ENCODE measurements around the gene GFI1.
"Not testable (repeated sequence)": the region's sequence is repeated elsewhere in the genome, so short reads cannot be mapped to it uniquely, and the experiment has no call there.

GFI1 gene

DNA sequence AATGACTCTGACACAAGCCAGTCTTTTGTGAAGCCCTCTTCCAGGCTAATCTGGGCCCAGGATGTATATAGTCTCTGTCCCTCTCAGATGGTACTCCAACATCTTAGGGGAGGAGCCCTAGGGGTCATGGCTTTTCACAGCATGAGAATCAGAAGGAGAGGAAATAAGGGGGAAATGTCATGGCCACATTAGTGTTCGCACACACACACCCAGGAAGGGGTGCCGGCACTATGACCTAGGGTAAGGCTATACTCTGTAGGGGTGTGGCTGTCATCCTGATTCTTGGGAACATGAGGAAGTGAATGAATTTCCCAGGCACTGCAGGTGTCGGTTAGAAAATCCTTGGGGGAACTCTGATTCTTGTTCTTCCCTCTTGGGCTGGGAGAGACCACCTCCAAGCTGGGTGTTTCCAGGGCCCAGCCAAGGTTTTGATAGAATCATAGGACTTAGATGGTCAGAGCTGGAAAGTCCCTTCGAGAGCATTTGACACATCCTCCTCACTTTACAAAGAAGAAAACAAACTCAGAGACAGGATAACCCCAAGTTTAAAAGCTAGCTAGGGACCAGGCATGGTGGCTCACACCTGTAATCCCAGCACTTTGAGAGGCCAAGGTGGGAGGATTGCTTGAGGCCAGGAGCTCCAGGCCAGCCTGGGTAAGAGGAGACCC lies 22.0 kb downstream of the GFI1 start:
- no peak for DNase-seq

DNA sequence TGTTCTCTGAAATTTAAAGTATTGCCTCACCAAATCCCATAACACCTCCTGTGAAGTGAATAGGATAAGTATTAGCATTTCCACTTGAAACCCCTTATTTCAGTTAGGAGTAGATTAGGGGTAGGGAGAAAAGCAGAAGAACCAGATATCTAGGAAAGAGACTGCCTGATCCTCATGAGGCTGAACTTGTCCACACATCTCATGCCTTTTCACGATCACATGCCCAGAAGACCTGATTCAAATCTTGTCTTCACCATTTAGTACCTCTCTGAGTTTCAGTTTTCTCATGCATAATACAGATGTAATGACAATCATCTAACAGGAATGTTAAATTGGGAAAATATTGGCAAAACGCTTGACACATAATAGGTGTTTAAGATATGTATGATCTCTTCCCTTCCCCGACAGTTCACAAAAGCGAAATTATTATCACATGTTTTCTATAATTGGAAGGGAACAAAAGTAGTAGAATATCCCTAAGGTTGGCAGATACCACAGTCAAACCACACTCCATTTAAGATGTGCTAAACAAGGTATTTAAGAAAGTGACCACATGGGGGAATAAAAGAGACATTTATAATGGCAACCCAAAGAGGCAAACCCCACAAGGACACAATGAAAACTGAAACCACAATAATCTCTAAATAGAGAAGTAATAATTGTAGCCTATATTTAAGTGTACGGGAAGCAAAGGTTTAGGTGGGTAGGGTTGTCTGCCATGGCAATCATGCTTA lies 25.2 kb downstream of the GFI1 start:
- no peak for DNase-seq

DNA sequence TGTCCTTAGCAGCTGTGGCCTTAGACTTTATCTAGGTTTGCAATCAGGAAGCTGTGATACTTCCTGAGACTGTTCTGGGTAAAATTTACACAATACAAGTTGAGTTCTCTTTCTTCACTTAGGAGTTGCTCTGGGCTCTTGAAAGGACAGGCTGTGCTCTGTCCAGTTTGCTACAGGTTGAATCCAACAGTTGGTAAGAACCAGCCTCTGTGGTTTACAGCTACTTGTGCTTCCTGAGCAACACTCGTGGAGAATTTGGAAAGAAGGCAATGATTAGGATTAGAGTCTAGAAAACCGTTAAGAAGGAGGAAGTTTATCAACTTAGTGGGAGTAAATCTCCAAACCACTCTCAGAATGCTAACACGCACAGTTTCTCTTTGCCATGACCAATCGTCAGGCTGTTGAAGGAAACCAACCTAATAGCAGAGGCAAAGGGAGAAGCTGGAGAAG lies 26.8 kb downstream of the GFI1 start:
- DNase-seq: no peak

DNA sequence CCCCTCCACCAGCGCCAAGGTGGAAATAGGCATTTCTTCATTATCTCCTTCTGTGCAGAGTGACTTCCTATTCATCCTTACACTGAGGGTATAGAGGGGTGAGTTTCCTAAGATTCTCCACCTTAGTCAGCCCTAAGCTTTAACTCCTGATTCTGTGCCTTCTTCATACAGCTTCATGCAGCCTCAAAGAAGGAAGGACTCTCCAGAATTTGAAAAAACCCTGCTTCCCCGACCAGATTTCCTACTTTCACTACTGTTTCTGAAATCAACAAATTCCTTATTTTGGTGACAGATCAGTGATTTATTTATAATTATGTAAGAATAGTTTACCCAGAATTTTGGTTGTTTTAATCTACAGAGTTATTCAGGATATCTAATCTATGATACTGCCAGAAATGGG lies 28.6 kb downstream of the GFI1 start:
- no peak for DNase-seq

DNA sequence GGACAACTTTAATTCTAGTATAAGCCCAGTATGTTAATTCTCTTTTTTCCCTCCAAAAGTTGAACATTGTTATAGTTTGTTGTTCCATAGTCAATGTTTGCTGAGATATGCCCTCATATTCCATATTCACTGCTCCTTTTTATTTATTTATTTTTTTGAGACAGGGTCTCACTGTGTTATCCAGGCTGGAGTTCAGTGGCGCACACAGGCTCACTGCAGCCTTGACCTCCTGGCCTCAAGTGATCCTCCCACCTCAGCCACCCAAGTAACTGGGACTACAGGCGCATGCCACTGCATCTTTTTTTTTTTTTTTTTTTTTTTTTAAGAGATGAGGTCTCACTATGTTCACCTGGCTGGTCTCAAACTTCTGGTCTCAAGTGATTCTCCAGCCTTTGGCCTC lies 38.7 kb downstream of the GFI1 start:
- DNase-seq: no peak

DNA sequence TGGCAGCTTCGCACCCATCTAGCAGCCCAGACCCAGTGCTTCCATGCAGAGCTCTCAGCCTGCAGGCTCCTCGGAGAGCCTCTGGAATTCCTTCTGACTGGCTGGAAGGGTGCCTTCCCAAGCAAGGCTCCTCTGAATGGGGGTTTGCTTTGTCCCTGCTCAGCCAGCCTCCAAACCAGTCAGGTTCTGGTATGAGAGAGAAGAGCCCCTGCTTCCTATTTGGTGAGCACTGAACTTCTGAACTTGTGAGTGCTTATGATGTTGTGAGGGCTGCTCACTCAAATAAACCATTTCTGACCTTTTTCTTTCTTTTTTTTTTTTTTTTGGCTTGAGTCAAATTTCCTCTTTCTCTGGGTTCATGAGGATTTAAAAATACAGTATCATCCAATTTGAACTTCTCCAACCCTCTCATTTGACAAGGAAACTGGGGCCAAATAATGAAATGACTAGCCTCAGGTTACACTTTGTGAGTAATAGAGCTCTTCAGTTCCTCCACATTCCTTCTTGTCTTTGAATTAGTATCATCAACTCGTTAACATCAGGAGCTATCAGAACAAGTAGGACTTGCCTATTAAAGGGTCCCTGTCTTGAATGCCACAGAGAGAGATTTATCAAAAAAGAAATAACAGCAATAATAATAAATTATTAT lies 39.6 kb downstream of the GFI1 start:
- DNase-seq: no peak

DNA sequence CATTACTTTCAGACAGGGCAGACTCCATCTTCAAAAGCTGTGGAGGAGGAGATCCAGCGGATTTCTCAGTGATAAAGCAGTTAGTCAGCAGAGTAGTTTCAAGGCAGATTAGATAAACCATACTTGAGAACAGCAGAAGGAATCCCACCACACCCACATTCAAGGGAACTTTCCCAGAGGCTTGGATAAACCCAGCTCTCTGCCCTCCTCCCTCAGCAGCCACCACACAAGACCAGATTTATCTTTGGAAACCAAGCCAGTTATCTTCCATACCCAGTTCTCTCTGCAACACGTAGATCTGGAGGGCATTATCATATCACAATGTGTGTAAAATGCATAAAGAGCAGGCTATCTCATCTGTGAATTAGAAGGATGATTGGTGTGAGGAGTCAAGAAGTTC lies 40.2 kb downstream of the GFI1 start:
- DNase-seq: no peak

DNA sequence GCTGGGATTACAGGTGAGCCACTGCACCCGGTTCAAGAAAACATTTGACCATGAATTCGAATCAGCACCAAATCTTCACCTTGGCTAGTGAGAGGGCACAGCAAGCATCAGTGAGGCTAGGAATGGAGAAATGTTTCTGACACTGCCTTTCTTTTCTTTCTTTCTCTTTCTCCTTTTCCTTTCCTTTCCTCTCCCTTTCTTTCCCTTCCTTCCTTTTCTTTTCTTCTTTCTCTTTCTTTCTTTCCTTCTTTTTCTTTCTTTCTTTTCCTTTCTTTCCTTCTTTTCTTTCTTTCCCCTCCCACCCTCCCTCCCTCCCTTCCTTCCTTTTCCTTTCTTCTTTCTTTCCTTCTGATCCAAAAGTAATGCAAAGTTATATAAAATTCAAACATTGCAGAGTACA lies 40.9 kb downstream of the GFI1 start:
- DNase-seq: no peak

DNA sequence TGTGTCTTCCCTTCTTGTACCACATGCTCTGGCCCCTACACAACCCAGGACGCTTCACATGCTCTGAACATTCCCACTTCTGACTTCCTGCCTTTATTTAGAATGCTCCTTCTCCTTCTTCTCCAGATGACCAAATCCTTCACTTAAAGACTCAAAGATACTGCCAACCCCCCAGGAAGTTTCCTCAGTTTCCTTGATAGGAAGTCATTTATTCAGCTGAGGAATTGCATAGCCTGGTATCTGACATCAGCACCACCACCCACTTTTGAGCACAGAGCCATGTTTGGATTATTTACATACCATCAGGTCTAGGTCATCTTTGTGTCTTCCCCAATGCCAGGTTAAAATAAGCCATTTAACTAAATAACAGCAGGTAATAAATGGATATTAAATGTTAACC lies 42.4 kb downstream of the GFI1 start:
- peak; percentile 14 for DNase-seq

DNA sequence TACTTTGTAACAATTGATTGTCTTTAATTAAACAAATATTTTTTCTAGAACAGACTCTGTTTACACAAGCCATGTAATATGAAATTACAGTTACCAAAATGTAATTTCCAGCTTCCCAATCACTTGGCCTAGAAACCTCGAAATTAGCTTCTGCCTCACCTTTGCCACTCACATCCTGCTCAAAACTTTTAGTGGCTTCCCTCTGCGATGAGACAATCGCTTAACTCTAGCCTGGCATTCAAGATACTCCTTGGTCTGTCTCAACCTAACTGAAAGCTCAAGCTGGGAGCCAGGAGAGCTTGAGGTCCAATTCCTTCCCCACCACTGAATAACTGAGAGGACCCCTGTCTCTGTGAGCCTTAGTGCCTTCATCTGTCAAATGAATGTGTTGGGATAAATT lies 42.8 kb downstream of the GFI1 start:
- no peak for DNase-seq

DNA sequence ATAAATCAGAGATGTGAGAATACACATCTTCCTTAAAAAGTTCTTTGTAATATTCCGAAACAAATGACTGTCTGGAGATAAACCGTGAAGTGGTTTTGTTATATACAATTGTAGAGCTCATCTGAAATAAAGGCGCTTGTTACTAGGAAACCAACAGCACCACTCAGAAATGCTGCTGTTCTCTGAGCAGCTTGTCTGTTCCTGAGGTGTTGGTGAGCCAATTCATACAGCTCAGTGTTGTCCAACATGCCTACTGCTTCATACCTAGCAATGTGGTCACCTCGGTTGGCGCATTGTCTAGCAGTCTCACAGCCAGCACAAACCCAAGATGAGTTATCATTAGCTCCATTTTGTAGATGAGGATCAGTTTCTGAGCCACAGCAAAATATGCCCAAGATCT lies 44.4 kb downstream of the GFI1 start:
- no peak for DNase-seq

DNA sequence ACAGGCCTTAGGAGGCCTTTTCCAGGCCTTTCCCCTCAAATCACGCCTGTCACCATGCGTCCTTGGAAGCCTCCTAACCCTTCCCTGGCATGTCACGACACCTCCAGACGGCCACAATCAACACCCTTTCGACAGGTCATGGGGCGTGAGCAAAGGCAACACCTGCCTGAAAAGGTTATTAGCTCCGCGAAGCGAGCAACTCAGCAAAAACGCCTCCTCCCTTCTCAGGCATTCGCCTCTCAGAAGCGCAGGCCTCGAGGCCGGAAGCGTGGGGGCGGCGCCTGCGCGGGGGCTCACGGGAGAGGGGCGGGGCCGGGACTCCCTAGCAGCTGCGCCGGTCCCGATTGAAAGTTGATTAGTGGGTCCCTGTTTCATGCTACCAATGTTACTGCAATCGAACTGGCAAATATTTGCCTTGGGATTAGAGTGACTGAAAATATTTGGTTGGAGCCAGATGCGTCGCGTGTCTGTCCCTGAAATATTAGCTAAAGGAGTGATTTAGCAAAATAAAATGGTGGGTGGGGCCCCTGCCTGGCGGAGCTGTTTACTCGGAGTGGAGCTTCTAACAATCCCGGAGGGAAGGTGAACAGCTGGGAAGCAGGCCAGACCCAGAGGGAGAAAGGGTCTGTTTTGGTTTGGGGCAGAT lies 44.9 kb downstream of the GFI1 start:
- no peak for DNase-seq

DNA sequence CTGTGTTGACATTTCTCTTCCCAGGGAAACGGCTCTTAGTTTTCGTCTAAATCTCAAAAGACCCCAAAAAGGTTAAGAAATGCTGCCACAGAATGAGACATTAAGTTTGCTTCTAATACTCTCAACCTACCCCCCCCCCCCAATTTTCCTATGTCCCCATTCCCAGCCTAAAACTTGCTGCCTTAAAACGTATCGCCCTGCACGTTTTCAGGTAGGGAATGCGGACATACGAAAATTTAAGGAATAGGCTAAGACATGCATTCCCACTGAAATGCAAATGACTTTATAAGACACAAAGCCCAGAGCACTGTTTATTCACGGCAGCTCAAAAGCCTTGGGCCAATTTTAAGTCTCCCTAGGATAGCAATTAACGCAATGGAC lies 45.4 kb downstream of the GFI1 start:
- DNase-seq: no peak

DNA sequence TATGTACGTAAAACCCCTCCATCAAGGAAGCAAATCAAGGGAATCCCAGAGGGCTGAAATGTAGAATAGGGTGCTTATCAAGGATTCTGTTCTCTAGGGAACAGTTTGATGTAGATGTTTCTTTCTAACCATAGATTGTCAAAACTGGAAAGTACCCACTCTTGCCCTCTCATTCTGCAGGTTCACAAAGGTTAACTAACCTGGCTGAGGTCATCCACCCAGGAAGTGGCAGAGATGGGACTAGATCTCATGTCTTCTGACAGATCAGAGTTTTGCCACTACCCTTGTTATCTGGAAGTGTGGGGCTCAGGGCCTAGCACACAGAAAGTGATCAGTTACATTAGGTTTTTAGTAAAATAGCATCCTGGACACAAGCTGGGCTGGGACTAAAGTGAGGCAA lies 47.4 kb downstream of the GFI1 start:
- DNase-seq: no peak

DNA sequence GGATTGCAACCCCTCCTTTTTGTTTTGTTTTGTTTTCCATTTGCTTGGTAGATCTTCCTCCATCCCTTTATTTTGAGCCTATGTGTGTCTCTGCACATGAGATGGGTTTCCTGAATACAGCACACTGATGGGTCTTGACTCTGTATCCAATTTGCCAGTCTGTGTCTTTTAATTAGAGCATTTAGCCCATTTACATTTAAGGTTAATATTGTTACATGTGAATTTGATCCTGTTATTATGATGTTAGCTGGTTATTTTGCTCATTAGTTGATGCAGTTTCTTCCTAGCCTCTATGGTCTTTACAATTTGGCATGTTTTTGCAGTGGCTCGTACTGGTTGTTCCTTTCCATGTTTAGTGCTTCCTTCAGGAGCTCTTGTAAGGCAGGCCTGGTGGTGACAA lies 52.2 kb downstream of the GFI1 start:
- DNase-seq: not testable (repeated sequence)

DNA sequence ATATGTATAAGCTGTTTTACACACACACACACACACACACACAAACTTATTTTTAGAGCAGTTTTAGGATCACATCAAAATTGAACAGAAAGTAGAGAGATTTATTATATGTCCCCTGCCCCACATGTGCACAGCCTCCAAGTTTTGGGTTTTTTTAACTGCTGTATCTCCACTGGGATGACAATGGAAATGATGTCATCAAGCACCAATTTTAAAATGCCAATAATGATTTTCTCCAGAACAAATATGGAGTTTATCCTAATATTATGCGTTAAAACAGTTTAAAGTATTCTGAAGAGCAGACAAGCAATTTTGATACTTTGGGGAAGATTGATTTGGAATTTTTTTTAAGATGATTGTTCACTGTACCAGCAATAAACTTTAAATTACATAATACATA lies 56.7 kb downstream of the GFI1 start:
- DNase-seq: no peak

DNA sequence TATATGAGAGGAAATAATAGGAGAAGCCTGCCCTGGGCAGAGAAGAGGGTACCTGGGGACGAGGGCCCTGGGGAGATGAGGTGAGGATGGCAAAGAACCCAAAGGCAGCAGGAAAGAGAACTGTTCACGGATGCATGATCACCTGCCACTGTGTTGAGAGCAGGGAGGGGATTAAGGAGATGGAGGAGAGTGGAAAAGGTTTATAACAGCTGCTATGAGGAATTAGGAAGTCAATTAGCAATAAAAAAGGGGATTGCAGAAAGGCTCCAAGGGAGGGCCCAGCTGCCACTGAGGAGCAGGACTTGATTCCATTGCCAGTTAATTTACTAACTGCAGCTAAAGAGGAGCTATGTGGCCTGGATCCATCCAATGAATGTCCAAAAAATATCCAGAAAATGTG lies 61.1 kb downstream of the GFI1 start:
- no peak for DNase-seq

Data from fibroblast of upper back skin (primary cell).